A549 (cell line): Measurements from ENCODE around the gene CARMIL1. TPM values are rescaled to one million over a fixed set of nuclear protein-coding genes. Genes with fewer than 3 reads are reported as not detected.

Experiments used
- ATAC-seq, 2 experiments: fragments of 200-7000 bp in 1 of 2; fragments of >200 bp in 1 of 2; cut with Nextera tagmentation in 1 of 2; cut with Tn5 transposase in 1 of 2; 3 replicates each; pipeline versions ENCODE4 v1.8.0 to v1.9.1; 2018 to 2020; ENCODE audit warnings: mild to moderate bottlenecking in 1 of 2, moderate library complexity in 1 of 2
- CTCF ChIA-PET: fragments of 300-600 bp; sonication (Branson Sonifier 250); formaldehyde crosslinking; extraction: SDS; loops from one replicate; lab custom pipeline; 2021; ENCODE audit warnings: antibody characterized with exemption, inconsistent platforms; lab: Yijun Ruan, JAX
- POLR2A ChIA-PET: fragments of 350-600 bp; formaldehyde crosslinking; extraction: SDS; loops from one replicate; lab custom pipeline; 2021; ENCODE audit warnings: antibody characterized with exemption, inconsistent platforms; lab: Yijun Ruan, JAX
- DNase-seq, 2 experiments: peaks; one replicate each; pipeline versions ENCODE4 v3.0.0 to v3.0.0-alpha.2; 2011 to 2016; ENCODE audit warnings: low read depth in 1 of 2, low spot score in 1 of 2
- FAIRE-seq: peaks from 2 replicates; lab custom pipeline; 2011; peaks lifted over from hg19 to GRCh38; lab: Jason Lieb, UNC
- H3K27ac ChIP-seq, 2 experiments: fragments of >200 bp; sonication (Bioruptor Twin); formaldehyde crosslinking; 3 replicates each; pipeline ENCODE4 v1.5.1; 2016 to 2017
- H3K4me1 ChIP-seq: fragments of >200 bp; sonication (Bioruptor Twin); formaldehyde crosslinking; 3 replicates; pipeline ENCODE4 v1.6.1; 2016
- H3K4me2 ChIP-seq: fragments of >200 bp; sonication (Bioruptor Twin); formaldehyde crosslinking; 3 replicates; pipeline ENCODE4 v1.6.1; 2016
- H3K4me3 ChIP-seq: fragments of >200 bp; sonication (Bioruptor Twin); formaldehyde crosslinking; 3 replicates; pipeline ENCODE4 v1.5.1; 2016
- H3K9me3 ChIP-seq: fragments of >200 bp; sonication (Bioruptor Twin); formaldehyde crosslinking; 3 replicates; pipeline ENCODE4 v1.6.1; 2016
- BHLHE40 ChIP-seq: IDR thresholded peaks from 2 replicates; pipeline ENCODE4 v1.6.1; 2012; ENCODE audit warnings: low read depth, low read length, inconsistent platforms
- CHD2 ChIP-seq: fragments of 150-350 bp; IDR thresholded peaks from 2 replicates; pipeline ENCODE4 v1.6.1; 2014; ENCODE audit warnings: low read length; ENCODE audit not compliant: partially characterized antibody
- EHF ChIP-seq: fragments of 250-450 bp; sonication (Bioruptor Pico); IDR thresholded peaks from 2 replicates; pipeline ENCODE4 v1.5.0; 2020; ENCODE audit warnings: mild to moderate bottlenecking
- ESRRA ChIP-seq: fragments of 150-350 bp; IDR thresholded peaks from 2 replicates; pipeline ENCODE4 v1.6.1; 2014; ENCODE audit warnings: mild to moderate bottlenecking, low read length, borderline replicate concordance
- FOXS1 ChIP-seq: fragments of 250-450 bp; sonication (Bioruptor Pico); IDR thresholded peaks from 2 replicates; pipeline ENCODE4 v1.5.0; 2020; ENCODE audit warnings: mild to moderate bottlenecking, moderate library complexity
- HES2 ChIP-seq: fragments of >200 bp; sonication (Bioruptor Twin); formaldehyde crosslinking; IDR thresholded peaks from 2 replicates; pipeline ENCODE4 v1.6.1; 2016
- HEYL ChIP-seq: fragments of 250-450 bp; sonication (Bioruptor Pico); IDR thresholded peaks from 2 replicates; pipeline ENCODE4 v1.8.0; 2021; ENCODE audit warnings: mild to moderate bottlenecking, moderate library complexity
- MAFK ChIP-seq: fragments of 450-650 bp; IDR thresholded peaks from 2 replicates; pipeline ENCODE4 v1.6.1; 2014; ENCODE audit not compliant: partially characterized antibody
- RARB ChIP-seq: fragments of 250-450 bp; sonication (Bioruptor Pico); IDR thresholded peaks from 2 replicates; pipeline ENCODE4 v1.8.0; 2021; ENCODE audit warnings: mild to moderate bottlenecking, moderate library complexity
- RCOR1 ChIP-seq: fragments of 150-350 bp; IDR thresholded peaks from 2 replicates; pipeline ENCODE4 v1.6.1; 2014; ENCODE audit warnings: antibody characterized with exemption, low read length, low read depth
- SMC3 ChIP-seq: fragments of >200 bp; sonication (Bioruptor Twin); formaldehyde crosslinking; IDR thresholded peaks from 3 replicates; pipeline ENCODE4 v1.6.1; 2018; ENCODE audit warnings: inconsistent platforms
- TP53 ChIP-seq: fragments of 250-450 bp; sonication (Bioruptor Pico); IDR thresholded peaks from 2 replicates; pipeline ENCODE4 v1.5.0; 2021; ENCODE audit warnings: mild to moderate bottlenecking, moderate library complexity
- USF2 ChIP-seq: fragments of 450-650 bp; IDR thresholded peaks from 2 replicates; pipeline ENCODE4 v1.6.1; 2014; ENCODE audit warnings: antibody characterized with exemption
- ZNF302 ChIP-seq: fragments of 250-450 bp; sonication (Bioruptor Pico); IDR thresholded peaks from 2 replicates; pipeline ENCODE4 v1.9.0; 2021; ENCODE audit warnings: inconsistent platforms, mild to moderate bottlenecking, moderate library complexity
- WGBS: methylation state at CpG from one replicate; pipeline ENCODE4 v1.1.6; 2017; ENCODE audit errors: missing lambda C conversion rate; 5-methylcytosine and 5-hydroxymethylcytosine counted together
- polyA plus RNA-seq, 4 experiments: library from polyadenylated mRNA; depleted of rRNA in 3 of 4; stranded (reverse); fragments of >200 nt; fragmentation: RNase III in 1 of 4; extraction: RNeasy Plus Mini Kit Qiagen cat#74134 plus additional on column Dnase treatment in 1 of 4; gene quantifications; 2 replicates in 3 of 4; 3 replicates in 1 of 4; pipeline ENCODE4 v1.2.3, GENCODE V29; 2011 to 2017
- TF ChIP-seq, protein P1 (sequence below): IDR thresholded peaks from 2 replicates; pipeline ENCODE4 v1.6.1; 2012

Gene CARMIL1
- polyA plus RNA-seq, 2 of the 4 experiments (the other 2 are of a cell fraction): 11.5 to 11.8 TPM

DNA sequence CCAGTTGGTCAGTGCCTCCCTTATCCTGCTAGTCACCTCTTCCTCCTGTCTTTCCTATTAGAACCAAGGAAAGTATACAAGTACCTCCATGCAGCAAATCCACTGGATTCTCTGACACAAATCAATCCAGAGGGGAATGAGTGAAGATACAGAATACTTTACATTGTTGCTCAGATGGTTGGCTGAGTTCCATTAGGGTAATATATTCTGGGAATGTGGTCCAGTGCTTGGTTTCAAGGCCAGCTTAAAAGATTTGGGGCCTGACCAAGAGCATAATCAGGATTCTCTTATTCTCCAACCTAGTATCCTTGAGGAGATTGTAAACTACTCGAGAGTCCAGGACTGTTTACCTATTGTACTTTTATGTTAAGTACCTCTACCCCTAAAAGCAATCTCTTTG is 23.0 kb downstream of the CARMIL1 start:
- H3K4me1 ChIP-seq: peaks cover 40% of the 10 kb centered on the region
- H3K4me3 ChIP-seq: no peak overlapping the region
- FAIRE-seq (no peak), ATAC-seq (no peak; a peak in 1 of 6 replicates), DNase-seq (no peak)
- ChIA-PET CTCF (interaction anchor here (0.9 to 1.1 kb wide), 2 partner anchors 17 to 62 kb away, joined by 3 to 4 read pairs; no protein-coding TSS in a partner anchor), POLR2A (interaction anchor here (1.3 kb wide), 1 partner anchor 22 kb away, joined by 3 read pairs; no protein-coding TSS in a partner anchor)
- no peak for TF ChIP-seq FOXS1 (CRISPR knock-in tag)
- H3K9me3 ChIP-seq: no peaks in the 10 kb centered on the region
- peak overlapping the region; percentile 73 for H3K4me2 ChIP-seq
- peak overlapping the region; percentile 14 to 77; a peak in 5 of 6 replicates for H3K27ac ChIP-seq
- WGBS: 33% methylated on average over 1 of the region's 1 CpG

GRCh38 chr6:25302677-25303128 is 23.5 kb downstream of the CARMIL1 start:
- DNase-seq: peak; percentile 8 to 57
- 32% methylated on average over 6 of the region's 6 CpGs for WGBS
- TF ChIP-seq EHF (CRISPR knock-in tag) (no peak), FOXS1 (CRISPR knock-in tag) (no peak), TP53 (CRISPR knock-in tag) (no peak), ZNF302 (no peak), HEYL (CRISPR knock-in tag) (no peak), RARB (CRISPR knock-in tag) (no peak), RCOR1 (no peak), MAFK (no peak)
- TF ChIP-seq, protein P1, sequence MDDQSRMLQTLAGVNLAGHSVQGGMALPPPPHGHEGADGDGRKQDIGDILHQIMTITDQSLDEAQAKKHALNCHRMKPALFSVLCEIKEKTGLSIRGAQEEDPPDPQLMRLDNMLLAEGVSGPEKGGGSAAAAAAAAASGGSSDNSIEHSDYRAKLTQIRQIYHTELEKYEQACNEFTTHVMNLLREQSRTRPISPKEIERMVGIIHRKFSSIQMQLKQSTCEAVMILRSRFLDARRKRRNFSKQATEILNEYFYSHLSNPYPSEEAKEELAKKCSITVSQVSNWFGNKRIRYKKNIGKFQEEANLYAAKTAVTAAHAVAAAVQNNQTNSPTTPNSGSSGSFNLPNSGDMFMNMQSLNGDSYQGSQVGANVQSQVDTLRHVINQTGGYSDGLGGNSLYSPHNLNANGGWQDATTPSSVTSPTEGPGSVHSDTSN: no peak

GRCh38 chr6:25303254-25303653 is 24.1 kb downstream of the CARMIL1 start:
- Histone ChIP-seq H3K9me3 (no peaks in the 10 kb centered on the region), H3K4me3 (no peak overlapping the region), H3K4me1 (peaks cover 42% of the 10 kb centered on the region), H3K4me2 (peak overlapping the region; percentile 73), H3K27ac (peak overlapping the region; percentile 51 to 58; a peak in 3 of 6 replicates)
- ChIA-PET POLR2A (interaction anchor here (0.9 kb wide), 1 partner anchor 9 kb away, joined by 3 read pairs; no protein-coding TSS in a partner anchor), CTCF (no interaction called here)
- 89% methylated on average over 1 of the region's 1 CpG for WGBS
- DNase-seq: no peak
- TF ChIP-seq CHD2 (no peak), HES2 (no peak), BHLHE40 (no peak), USF2 (no peak), SMC3 (no peak), ESRRA (no peak)
- FAIRE-seq: no peak
- ATAC-seq: no peak; a peak in 1 of 6 replicates

More at GRCh38 chr6:25302677-25303128, 23.5 kb downstream of the CARMIL1 start:
- peak overlapping the region; percentile 14 to 77; a peak in 5 of 6 replicates for H3K27ac ChIP-seq
- ChIA-PET CTCF (interaction anchor here (0.9 kb wide), 1 partner anchor 17 kb away, joined by 4 read pairs; no protein-coding TSS in a partner anchor), POLR2A (interaction anchor here (0.9 to 1.3 kb wide), 2 partner anchors 9 to 23 kb away, joined by 3 read pairs; no protein-coding TSS in a partner anchor)
- no peak for FAIRE-seq
- ATAC-seq: peak; percentile 84 to 93
- H3K4me3 ChIP-seq: no peak overlapping the region
- peaks cover 42% of the 10 kb centered on the region for H3K4me1 ChIP-seq
- H3K4me2 ChIP-seq: peak overlapping the region; percentile 73
- H3K9me3 ChIP-seq: no peaks in the 10 kb centered on the region

DNA sequence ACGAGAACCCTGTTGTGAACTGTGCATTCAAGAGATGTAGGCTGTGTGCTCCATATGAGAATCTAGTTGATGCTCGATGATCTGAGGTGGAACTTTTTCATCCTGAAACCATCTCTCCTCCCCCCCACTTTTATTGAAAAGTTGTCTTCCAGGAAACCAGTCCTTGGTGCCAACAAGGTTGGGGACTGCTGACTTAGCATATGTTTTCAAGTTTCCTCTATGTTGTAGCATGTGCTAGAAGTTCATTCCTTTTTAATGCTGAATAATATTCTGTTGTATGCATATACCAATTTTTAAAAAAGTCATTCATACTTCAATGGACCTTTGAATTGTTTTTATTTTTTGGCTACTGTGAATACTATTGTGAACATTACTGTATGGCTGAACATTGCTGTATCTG is 27.2 kb downstream of the CARMIL1 start:
- Histone ChIP-seq H3K4me1 (peaks cover 53% of the 10 kb centered on the region), H3K4me2 (no peak overlapping the region), H3K4me3 (no peak overlapping the region), H3K9me3 (no peaks in the 10 kb centered on the region), H3K27ac (no peak overlapping the region)
- TF ChIP-seq MAFK (peak; percentile 54), BHLHE40 (no peak)
- ATAC-seq (no peak), FAIRE-seq (no peak), DNase-seq (no peak)
- ChIA-PET POLR2A (no interaction called here), CTCF (no interaction called here)
- WGBS: 78% methylated on average over 2 of the region's 2 CpGs
